Stimulated activated CD4-positive, alpha-beta T cell treated with anti-CD3 and anti-CD28 coated beads, Interleukin-1b, Interleukin-23, amount 100 ng/mL, for 4 hours (primary cell): Measurements from ENCODE around the gene PPP2R3B.
"Not testable (repeated sequence)": the region's sequence is repeated elsewhere in the genome, so short reads cannot be mapped to it uniquely, and the experiment has no call there.

ENCODE experiments used
- DNase-seq, 2 donors: peaks; one replicate each; pipeline ENCODE4 v3.0.0-alpha.2; 2020; ENCODE audit warnings: low read depth in 2 of 2

The PPP2R3B gene

GRCh38 chrX:305781-306613 is 80.7 kb downstream of the PPP2R3B start:
- not testable (repeated sequence) for DNase-seq

GRCh38 chrX:302975-303374 is 83.7 kb downstream of the PPP2R3B start:
- DNase-seq, result no peak

GRCh38 chrX:300334-300733 is 86.4 kb downstream of the PPP2R3B start:
- DNase-seq, result no peak

- no peak for DNase-seq
These were observed 87.7 kb downstream of the PPP2R3B start for GRCh38 chrX:298993-299392.

- no peak for DNase-seq
These were observed 91.6 kb downstream of the PPP2R3B start for GRCh38 chrX:295136-295535.

DNA sequence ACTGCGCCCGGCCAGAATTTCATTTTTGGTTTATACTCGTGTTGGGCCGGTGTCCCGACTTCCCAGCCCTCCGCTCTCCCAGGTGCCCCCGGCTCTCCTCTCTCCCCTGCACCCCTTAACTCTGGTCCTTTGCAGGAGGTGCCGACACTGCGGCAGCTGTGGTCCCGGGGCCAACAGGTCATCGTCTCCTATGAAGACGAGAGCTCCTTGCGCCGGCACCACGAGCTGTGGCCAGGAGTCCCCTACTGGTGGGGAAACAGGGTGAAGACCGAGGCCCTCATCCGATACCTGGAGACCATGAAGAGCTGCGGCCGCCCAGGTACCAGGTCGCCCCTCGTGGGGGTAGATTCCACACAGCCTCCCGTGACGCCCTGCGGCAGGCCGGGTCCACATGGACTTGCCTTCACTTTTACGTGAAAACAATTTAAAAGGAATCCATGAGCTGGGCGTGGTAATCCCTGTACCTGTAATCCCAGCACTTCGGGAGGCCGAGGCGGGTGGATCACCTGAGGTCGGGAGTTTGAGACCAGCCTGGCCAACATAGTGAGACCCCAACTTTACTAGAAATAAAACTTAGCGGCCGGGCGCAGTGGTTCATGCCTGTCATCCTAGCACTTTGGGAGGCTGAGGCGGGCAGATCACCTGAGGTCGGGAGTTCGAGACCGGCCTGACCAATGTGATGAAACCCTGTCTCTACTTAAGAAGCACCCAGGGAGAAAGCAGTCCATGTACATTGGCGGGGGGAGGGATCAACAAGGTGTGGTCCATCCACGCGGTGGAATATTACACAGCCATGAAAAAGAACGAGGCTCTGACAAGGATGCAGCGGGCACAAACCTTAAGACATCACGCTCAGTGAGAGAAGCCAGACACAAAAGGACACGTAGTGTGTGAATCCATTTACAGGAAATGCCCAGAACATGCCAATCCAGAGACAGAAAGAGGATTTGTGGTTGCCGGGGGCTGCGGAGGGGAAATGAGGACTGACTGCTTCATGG is 93.5 kb downstream of the PPP2R3B start:
- DNase-seq, result no peak

DNA sequence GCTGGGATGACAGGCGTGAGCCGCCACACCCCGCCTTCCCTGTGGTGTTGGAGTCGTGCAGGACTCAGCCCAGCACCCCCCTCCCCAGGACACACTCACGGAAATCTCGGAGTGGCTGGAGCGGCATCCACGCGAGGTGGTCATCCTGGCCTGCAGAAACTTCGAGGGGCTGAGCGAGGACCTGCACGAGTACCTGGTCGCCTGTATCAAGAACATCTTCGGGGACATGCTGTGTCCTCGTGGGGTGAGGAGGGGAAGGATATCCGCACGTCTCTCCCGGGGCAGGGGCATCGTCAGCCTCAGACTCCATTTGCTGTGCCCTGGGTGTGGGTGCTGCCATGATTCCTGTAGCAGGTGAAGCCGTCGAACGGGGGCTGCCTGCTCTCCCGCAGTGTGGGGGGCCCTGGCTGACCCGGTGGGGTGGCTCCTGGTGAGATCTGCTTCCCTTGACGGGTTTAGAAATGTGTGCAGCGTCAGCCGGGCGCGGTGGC is 95.3 kb downstream of the PPP2R3B start:
- DNase-seq, result no peak

- no peak for DNase-seq
These were observed 96.1 kb downstream of the PPP2R3B start for GRCh38 chrX:290476-291166.

GRCh38 chrX:288561-288991 is 98.1 kb downstream of the PPP2R3B start:
- DNase-seq, result no peak

GRCh38 chrX:287670-288069 is 99.0 kb downstream of the PPP2R3B start:
- DNase-seq, result no peak

DNA sequence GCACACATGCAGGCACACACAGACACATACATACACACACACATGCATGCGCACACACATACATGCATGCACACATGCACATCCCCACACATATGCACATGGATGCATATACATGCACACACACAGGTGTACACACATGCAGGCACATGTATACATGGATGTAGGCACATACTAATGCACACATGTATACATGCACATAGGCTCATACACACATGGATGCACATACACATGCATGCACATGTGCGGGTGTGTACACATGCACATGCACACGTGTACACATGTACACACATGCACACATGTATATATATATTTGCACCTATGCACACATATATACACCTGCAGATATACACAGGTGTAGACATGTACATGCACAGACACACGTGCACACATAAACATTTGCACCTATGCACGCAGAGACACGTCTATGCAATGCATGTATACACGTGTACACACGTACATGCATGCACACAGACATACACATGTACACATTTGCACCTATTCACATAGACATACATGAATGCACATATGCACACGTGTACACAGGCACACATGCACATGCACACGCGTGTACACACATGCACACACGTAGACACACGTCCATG is 101.5 kb downstream of the PPP2R3B start:
- no peak for DNase-seq
